Mucosa of stomach (tissue), 1 donor: ENCODE results near the gene HNRNPCL2.
"Not testable (repeated sequence)": the region's sequence is repeated elsewhere in the genome, so short reads cannot be mapped to it uniquely, and the experiment has no call there.

Experiments
- H3K27me3 ChIP-seq: one replicate; pipeline ENCODE4 v1.7.0; 2013; ENCODE audit warnings: mild to moderate bottlenecking, low read length; ENCODE audit not compliant: control insufficient read depth, insufficient read depth
- H3K36me3 ChIP-seq: one replicate; pipeline ENCODE4 v1.7.0; 2013; ENCODE audit warnings: low read length; ENCODE audit not compliant: control insufficient read depth, insufficient read depth
- H3K4me1 ChIP-seq: one replicate; pipeline ENCODE4 v1.7.0; 2013; ENCODE audit warnings: mild to moderate bottlenecking, low read length; ENCODE audit not compliant: control insufficient read depth, insufficient read depth
- H3K4me3 ChIP-seq: one replicate; pipeline ENCODE4 v1.7.0; 2013; ENCODE audit warnings: low read length
- H3K9ac ChIP-seq: one replicate; pipeline ENCODE4 v1.7.0; 2013; ENCODE audit warnings: mild to moderate bottlenecking, low read length, moderate library complexity
- H3K9me3 ChIP-seq: one replicate; pipeline ENCODE4 v1.7.0; 2013; ENCODE audit warnings: mild to moderate bottlenecking, low read length, moderate library complexity; ENCODE audit not compliant: control insufficient read depth
- donor health status: Pancreatic carcinoma.

The HNRNPCL2 gene

GRCh38 chr1:13116754-13117153, at the start of gene HNRNPCL2:
Gene HNRNPCL2, minus strand, starts transcription at chr1:13116854. Its CDS starts 454 bp downstream, at chr1:13116400.
- not testable (repeated sequence) for H3K9ac ChIP-seq, H3K27me3 ChIP-seq, H3K36me3 ChIP-seq, H3K4me1 ChIP-seq, H3K9me3 ChIP-seq, H3K4me3 ChIP-seq

GRCh38 chr1:13165531-13165930, 48.9 kb upstream of the HNRNPCL2 start, which contains the start of gene HNRNPCL4:
Gene HNRNPCL4, minus strand, starts transcription at chr1:13165631. Its CDS starts 164 bp downstream, at chr1:13165467.
- not testable (repeated sequence) for H3K27me3 ChIP-seq, H3K9ac ChIP-seq, H3K4me3 ChIP-seq, H3K36me3 ChIP-seq, H3K4me1 ChIP-seq, H3K9me3 ChIP-seq

GRCh38 chr1:13155909-13156308, 39.3 kb upstream of the HNRNPCL2 start, which contains the start of gene PRAMEF26:
Gene PRAMEF26, minus strand, starts transcription at chr1:13156009. Its CDS starts 2,914 bp downstream, at chr1:13153095.
- H3K27me3 ChIP-seq, H3K4me1 ChIP-seq, H3K36me3 ChIP-seq, H3K9ac ChIP-seq, H3K4me3 ChIP-seq, H3K9me3 ChIP-seq: not testable (repeated sequence)

DNA sequence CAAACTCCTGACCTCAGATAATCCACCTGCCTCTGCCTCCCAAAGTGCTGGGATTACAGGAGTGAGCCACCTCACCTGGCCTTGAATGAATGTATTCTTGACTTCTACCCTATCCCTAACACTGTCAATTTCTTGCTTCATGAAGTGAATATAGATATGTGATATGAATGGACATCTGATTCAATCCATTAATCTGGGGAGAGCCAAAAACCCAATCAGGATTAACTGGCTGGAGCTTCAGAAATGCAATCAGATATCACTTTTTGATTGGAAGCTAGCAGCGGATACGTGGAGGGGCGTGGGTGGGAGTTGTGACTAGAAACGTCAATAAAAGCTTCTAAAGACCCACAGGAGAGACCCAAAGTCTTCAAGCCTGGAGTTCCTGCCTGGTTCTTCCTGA, 46.2 kb downstream of the HNRNPCL2 start, which contains the start of gene PRAMEF25:
TSS of gene PRAMEF25 (plus strand) at position 301 of the 400 bp plus-strand sequence. CDS start 2,920 bp downstream, outside the sequence.
- not testable (repeated sequence) for H3K4me1 ChIP-seq, H3K36me3 ChIP-seq, H3K9ac ChIP-seq, H3K4me3 ChIP-seq, H3K9me3 ChIP-seq, H3K27me3 ChIP-seq
